Cardiac muscle cell (in vitro differentiated cells and primary cell): ENCODE measurements around the gene CLTCL1. TPM values are rescaled to one million over a fixed set of nuclear protein-coding genes. Genes with fewer than 3 reads are reported as not detected.

Source experiments
- DNase-seq, 2 donors: peaks; one replicate each; pipeline versions ENCODE4 v3.0.0 to v3.0.0-alpha.2; 2010 to 2017; ENCODE audit warnings: low read depth in 1 of 2, low spot score in 1 of 2
- H3K27ac ChIP-seq: fragments of 200-600 bp; sonication (generic); 2 replicates; pipeline ENCODE4 v1.5.1; 2016
- H3K27me3 ChIP-seq: fragments of 200-600 bp; sonication (generic); 2 replicates; pipeline ENCODE4 v1.6.0; 2016; ENCODE audit warnings: control low read depth
- H3K36me3 ChIP-seq: fragments of 200-600 bp; sonication (generic); 2 replicates; pipeline ENCODE4 v1.5.1; 2016; ENCODE audit warnings: control low read depth
- H3K4me1 ChIP-seq: fragments of 200-600 bp; sonication (generic); 2 replicates; pipeline ENCODE4 v1.8.1; 2017; ENCODE audit warnings: low read depth, mild to moderate bottlenecking, mixed run types
- H3K4me3 ChIP-seq: fragments of 200-600 bp; sonication (generic); 2 replicates; pipeline ENCODE4 v1.5.1; 2016; ENCODE audit warnings: mild to moderate bottlenecking
- H3K9me3 ChIP-seq: fragments of 200-600 bp; sonication (generic); 2 replicates; pipeline ENCODE4 v1.5.1; 2017; ENCODE audit warnings: low read depth, mild to moderate bottlenecking, control low read depth
- polyA plus RNA-seq: library from polyadenylated mRNA; unstranded; fragments of >200 nt; fragmentation: Nextera tagmentation; extraction: Ambion mirVana; gene quantifications from 2 replicates; pipeline ENCODE4 v1.2.1, GENCODE V29; 2016
- total RNA-seq: library from RNA; depleted of rRNA; stranded (reverse); fragments of >200 nt; gene quantifications from 2 replicates; pipeline ENCODE4 v1.2.3, GENCODE V29; 2016
- TF ChIP-seq, protein P1 (sequence below): IDR thresholded peaks from 2 replicates; pipeline ENCODE4 v1.5.1; 2012; ENCODE audit warnings: low read depth, mild to moderate bottlenecking, low read length

Gene CLTCL1
- total and polyA plus RNA-seq, 2 experiments from 2014 or later = 3.9 to 12.2 TPM

DNA sequence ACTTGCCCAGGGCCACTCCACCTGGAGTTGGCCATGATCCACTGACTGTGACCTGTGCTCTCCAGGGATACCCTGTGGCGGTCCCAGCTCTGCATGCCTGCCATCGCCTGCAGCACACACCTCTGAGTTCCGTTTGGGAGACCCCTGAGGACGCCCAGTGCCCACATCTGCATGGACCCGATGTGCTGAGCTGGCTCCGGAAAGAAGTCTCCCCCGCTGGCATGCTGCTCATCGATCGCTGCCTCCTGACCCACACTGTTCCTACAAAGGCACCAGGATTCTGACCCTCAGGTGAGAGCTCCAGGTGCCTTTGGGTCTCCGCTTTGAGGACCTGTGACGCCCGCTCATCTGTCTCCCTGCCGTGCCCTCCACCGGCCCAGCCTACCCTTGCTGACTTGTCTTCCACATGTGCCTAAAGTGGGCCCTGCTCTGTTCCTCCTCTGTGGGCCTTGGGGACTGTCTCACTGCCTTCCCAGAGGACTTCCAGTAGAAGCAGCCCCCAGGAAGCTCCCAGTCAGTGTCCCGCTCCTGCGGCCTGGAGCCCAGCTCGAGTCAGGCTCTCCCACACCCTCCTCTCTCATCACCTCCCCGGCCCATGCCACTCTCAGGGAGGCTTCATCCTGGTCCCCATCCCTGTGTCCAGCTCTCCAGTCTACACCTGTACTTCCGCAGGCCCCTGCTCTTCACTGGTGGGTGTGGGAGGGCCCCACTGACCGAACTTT, 107.1 kb downstream of the CLTCL1 start:
- TF ChIP-seq, protein P1, sequence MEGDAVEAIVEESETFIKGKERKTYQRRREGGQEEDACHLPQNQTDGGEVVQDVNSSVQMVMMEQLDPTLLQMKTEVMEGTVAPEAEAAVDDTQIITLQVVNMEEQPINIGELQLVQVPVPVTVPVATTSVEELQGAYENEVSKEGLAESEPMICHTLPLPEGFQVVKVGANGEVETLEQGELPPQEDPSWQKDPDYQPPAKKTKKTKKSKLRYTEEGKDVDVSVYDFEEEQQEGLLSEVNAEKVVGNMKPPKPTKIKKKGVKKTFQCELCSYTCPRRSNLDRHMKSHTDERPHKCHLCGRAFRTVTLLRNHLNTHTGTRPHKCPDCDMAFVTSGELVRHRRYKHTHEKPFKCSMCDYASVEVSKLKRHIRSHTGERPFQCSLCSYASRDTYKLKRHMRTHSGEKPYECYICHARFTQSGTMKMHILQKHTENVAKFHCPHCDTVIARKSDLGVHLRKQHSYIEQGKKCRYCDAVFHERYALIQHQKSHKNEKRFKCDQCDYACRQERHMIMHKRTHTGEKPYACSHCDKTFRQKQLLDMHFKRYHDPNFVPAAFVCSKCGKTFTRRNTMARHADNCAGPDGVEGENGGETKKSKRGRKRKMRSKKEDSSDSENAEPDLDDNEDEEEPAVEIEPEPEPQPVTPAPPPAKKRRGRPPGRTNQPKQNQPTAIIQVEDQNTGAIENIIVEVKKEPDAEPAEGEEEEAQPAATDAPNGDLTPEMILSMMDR = no peak
- no peaks in the 10 kb centered on the region for H3K9me3 ChIP-seq

DNA sequence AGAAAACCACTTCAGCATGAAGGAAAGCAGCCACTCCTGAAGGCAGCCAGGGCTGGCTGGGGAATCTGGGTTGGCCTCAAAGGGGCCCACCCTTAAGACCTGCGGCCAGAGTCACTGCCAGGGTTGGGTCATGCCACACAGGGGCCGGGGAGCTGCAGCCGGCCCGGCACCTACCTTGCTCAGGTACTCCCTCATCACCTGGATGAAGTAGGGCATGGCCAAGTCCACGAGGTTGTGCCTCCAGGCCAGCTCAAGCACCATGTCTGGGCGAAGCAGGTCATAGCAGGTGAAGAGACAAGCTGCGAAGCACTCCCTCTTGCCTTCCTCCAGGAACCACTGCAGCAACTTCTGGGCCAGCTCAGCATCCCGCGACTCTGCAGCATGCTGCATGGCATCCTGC, 108.3 kb downstream of the CLTCL1 start:
- Histone ChIP-seq H3K4me3 (no peak overlapping the region), H3K4me1 (no peaks in the 10 kb centered on the region), H3K27me3 (no peaks in the 10 kb centered on the region), H3K9me3 (no peaks in the 10 kb centered on the region), H3K36me3 (no peaks in the 10 kb centered on the region), H3K27ac (no peak overlapping the region)
- TF ChIP-seq, protein P1 = no peak
- no peak for DNase-seq

More for the DNA sequence above, 107.1 kb downstream of the CLTCL1 start:
- H3K36me3 ChIP-seq = no peaks in the 10 kb centered on the region
- no peaks in the 10 kb centered on the region for H3K4me1 ChIP-seq
- H3K27me3 ChIP-seq = no peaks in the 10 kb centered on the region
- no peak overlapping the region for H3K27ac ChIP-seq
- no peak overlapping the region for H3K4me3 ChIP-seq
- DNase-seq = no peak

DNA sequence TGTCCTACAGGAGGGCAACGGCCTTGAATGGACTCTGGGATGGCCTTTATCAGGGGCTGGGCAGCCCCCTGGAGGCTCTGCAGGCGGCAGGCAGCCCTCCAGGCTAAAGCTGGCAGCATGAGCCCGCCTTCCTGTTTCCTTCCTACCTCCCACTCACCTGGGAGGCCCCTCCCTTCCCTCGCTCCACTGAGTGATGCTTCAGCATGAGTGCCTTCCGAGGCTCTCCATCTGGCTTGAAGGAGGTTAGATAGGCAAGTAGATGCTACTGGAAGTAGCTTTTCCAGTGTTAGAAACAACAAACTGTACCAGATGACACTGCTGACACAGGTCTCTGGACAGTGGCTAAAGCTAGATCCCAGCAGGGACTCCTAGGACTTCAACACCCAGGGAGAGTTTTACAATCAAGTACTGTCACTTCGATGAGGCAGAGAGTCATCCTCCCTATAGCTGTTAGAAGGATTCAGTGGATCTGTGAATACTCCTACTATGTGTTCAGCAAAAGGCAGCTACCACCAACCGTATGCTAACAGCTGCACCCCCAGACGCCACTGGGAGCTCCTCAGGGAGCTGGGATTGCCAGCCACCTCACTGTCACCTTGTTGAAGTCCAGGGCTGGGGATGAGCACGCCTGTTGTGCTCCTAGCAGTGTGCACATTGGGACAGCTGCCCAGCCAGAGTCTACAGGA, 108.9 kb downstream of the CLTCL1 start:
- H3K27ac ChIP-seq = no peak overlapping the region
- DNase-seq = no peak
- no peaks in the 10 kb centered on the region for H3K9me3 ChIP-seq
- no peak overlapping the region for H3K4me3 ChIP-seq
- TF ChIP-seq, protein P1 = no peak
- H3K27me3 ChIP-seq = no peaks in the 10 kb centered on the region
- peaks cover under 1% of the 10 kb centered on the region for H3K4me1 ChIP-seq
- no peaks in the 10 kb centered on the region for H3K36me3 ChIP-seq

DNA sequence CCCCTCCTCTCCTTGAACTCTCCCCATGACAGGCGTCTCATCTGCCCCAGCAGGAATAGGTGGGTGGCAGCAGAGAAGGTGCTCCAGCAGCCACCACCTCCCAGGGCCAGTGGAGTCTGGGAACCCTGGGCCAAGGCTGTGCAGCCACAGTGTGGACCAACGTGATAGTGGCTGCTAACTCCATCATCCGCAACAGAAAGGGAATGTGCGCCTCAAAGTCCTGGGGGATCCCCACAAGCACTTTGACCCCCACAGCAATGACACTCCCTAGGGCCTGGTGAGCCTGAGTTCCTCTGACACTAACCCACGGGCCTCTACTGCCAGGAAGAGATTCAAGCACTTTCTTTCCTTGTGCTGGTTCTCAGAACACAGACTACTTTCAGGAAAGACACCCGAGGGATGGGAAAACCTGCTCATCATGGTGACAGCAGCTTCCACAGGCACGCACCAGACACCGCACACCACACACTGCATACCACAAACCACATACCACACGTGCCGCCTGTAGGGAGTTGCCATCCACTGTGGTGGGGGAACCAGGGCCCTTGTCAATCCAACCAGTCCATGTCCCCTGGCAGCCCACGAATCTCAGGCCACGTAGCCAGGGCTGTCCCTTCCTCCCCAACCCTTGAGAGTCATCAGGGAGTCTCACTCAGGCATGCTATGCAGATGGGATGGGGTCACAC, 109.6 kb downstream of the CLTCL1 start:
- no peaks in the 10 kb centered on the region for H3K9me3 ChIP-seq
- H3K4me1 ChIP-seq = peaks cover 8% of the 10 kb centered on the region
- no peaks in the 10 kb centered on the region for H3K27me3 ChIP-seq
- H3K36me3 ChIP-seq = no peaks in the 10 kb centered on the region
- no peak overlapping the region for H3K27ac ChIP-seq
- no peak for DNase-seq
- no peak overlapping the region for H3K4me3 ChIP-seq
- TF ChIP-seq, protein P1 = no peak

GRCh38 chr22:19180740-19181410, 110.6 kb downstream of the CLTCL1 start:
- Histone ChIP-seq H3K27ac (no peak overlapping the region), H3K27me3 (no peaks in the 10 kb centered on the region), H3K4me1 (peaks cover 8% of the 10 kb centered on the region), H3K9me3 (no peaks in the 10 kb centered on the region), H3K4me3 (no peak overlapping the region), H3K36me3 (no peaks in the 10 kb centered on the region)
- TF ChIP-seq, protein P1 = no peak
- DNase-seq = no peak
